ENCODE results near the gene LRP6. TPM values are rescaled to one million over a fixed set of nuclear protein-coding genes. Genes with fewer than 3 reads are reported as not detected.

LRP6 gene
- total RNA-seq, 1 experiment from 2014 or later: 13.8 TPM

DNA sequence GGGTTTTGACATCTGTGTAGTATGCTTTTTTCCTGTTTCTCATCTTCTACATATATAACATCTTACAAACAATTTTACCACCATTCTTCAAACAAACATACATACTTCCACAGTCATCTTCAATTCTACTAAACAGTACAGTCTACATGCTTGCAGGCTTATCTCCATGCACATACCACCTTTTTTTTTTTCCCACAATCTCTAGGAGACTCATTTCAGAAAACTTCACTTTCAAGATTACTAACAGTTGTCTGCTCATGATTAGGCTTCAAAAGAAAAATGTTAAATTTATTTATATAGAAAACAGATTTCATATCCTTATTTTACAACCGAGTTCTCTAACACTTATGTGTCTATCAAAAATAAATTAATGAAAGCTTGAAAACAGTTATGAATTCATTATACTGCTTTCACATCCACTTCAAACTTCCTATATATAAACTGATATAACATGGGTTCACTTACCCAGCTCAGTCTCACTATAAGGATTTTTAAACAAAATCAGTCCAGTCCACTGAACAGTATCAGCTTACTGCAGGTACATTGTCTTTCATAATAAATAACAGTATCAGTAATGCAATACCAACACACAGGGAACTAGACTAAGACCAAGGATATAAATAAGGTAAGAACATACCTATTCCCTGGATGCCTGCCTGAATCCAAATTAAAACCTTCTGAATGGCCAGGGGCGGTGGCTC, 42.5 kb downstream of the LRP6 start:
- DNase-seq (ENCODE audit: low spot score): no peak
- in situ Hi-C loops (cut with HindIII; ENCODE audit: low sequenced_read_pairs): no loop called here

DNA sequence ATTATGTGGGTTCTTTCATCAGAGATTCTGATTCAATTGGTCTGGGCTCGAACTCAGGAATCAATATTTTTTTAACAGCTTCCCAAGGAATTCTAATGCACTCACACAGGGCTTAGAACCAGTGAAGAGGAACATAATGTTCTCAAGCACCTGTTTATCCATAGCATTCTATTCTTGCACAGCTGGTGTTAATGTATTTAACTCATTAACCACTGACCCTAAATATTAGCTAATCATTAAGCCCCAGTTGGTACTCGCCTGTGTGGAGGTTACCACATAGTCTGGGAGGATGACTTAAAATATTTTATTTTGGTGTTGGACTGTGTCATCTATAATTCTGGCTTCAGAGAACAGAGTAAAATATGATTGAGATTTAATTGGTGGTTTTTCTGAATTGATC, 45.3 kb downstream of the LRP6 start:
- in situ Hi-C loops (cut with HindIII; ENCODE audit: low sequenced_read_pairs): no loop called here
- no peak for DNase-seq (ENCODE audit: low spot score)

DNA sequence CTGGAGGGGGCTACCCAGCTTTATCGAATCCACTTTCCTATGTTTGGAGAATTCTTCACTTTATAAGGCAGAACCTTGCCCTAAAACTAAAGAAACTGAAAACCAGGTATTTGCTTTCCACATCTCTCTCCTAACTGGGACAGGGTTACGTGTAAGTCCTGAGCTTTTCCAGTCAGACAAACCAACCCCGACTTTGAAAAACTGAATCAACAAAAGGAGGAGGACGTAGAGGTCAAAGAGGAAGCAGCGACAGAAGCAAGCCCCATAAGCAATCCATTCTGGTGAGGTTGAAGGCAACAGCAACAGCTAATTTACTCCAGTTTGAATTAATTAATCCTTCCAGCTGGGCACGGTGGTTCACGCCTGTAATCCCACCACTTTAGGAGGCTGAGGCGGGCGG, 47.2 kb downstream of the LRP6 start:
- in situ Hi-C loops (cut with HindIII; ENCODE audit: low sequenced_read_pairs): no loop called here
- no peak for DNase-seq (ENCODE audit: low spot score)

DNA sequence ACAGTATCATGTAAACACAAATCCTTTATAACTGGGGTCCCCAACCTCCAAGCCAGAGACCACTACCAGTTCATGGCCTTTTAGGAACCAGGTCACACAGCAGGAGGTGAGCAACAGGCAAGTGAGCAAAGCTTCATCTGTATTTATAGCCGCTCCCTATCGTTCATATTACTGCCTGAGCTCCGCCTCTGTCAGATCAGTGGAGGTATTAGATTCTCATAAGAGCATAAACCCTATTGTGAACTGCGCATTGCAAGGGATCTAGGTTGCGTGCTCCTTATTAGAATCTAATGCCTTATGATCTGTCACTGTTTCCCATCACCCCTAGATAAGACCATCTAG, 49.9 kb downstream of the LRP6 start:
- no peak for DNase-seq (ENCODE audit: low spot score)
- in situ Hi-C loops (cut with HindIII; ENCODE audit: low sequenced_read_pairs): no loop called here

DNA sequence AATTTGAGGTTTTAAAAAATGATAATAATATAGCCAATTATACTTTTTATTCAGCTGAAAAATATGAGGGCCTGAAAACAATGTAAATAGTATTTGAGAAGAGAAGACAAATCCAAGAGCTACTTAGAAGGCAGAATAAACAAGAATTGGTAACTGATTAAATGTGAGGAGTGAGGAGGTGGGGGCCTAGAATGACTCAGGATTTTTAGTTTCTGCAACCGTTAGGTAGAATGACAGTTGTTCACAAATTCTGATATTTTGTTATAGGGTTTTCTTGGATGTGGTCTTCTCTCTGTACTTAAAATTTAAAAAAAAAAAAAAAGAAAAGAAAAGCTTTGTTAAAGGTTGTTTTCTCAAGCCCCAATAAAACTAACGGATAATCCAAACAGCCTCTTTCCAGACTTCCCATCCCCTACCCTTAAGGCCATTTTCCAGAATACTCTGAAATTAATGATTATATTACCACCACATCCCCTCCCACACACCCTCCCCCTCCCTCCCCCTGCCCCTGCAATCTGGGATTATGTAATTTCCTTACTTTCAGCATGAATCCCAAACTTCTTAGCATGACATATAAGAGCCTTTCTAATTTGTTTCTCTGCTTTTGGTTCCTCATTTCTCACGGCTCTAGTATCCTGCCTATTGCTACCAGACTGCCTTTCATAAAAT, 50.4 kb downstream of the LRP6 start:
- in situ Hi-C loops (cut with HindIII; ENCODE audit: low sequenced_read_pairs): no loop called here
- DNase-seq (ENCODE audit: low spot score): no peak

DNA sequence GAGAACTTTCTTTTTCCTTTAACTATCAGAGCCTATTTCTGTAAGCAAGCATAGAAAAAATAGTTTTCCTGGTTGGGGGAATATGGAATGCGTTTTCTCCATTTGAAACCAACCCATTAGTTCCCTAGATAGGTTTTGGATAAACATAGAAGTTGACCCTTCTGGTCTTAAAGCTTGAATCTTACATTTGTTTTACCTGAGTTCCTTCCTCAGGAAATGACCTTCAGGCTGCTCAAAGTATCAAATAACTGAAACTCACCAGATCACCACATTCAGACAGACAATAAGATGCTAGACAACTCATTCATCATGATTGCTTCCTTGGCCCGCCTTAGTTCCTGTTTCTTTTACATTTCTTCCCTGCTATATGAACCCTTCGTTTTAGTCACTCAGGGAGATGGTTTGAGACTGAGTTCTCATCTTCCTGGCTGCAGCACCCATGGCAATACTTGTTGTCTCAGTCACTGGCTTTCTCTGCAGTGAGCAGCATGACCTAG, 52.2 kb downstream of the LRP6 start:
- DNase-seq (ENCODE audit: low spot score): no peak
- in situ Hi-C loops (cut with HindIII; ENCODE audit: low sequenced_read_pairs): no loop called here

DNA sequence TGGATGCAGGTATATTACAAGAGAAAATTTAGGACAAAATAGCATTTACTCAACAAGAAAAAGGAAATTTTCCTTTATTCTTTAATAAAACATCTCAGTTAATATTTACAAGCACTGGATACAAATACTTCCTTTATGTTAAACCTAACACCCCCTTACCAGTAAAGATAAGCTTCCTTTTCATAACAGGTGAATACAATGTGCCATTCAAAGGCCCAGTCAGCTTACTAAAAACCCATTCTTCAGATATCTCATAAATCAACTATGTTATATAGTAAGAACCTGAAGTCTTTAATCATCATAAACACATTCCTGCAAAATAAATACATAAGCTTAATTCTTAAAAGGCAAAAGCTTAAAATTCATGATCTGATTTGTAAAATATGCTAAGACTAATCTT, 52.6 kb downstream of the LRP6 start:
- in situ Hi-C loops (cut with HindIII; ENCODE audit: low sequenced_read_pairs): no loop called here
- DNase-seq (ENCODE audit: low spot score): no peak

DNA sequence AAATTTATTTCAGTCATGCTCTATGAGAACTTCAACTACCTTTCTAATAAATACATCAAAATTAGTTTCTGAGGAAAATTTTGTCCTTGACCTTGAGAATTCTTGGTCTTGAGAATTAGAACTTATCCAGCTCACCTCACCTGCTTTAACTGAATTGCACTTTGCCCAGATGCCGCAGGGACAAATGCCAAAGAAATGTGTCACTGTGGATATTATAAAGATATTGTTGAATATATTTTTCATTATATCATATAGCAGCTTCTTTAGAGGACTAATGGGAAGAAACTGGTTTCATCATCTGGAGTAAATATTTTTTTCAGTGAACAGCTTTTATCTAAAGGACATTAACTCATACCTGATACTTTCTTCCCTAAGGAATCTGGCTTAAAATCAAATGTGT, 54.1 kb downstream of the LRP6 start:
- in situ Hi-C loops (cut with HindIII; ENCODE audit: low sequenced_read_pairs): no loop called here
- no peak for DNase-seq (ENCODE audit: low spot score)

DNA sequence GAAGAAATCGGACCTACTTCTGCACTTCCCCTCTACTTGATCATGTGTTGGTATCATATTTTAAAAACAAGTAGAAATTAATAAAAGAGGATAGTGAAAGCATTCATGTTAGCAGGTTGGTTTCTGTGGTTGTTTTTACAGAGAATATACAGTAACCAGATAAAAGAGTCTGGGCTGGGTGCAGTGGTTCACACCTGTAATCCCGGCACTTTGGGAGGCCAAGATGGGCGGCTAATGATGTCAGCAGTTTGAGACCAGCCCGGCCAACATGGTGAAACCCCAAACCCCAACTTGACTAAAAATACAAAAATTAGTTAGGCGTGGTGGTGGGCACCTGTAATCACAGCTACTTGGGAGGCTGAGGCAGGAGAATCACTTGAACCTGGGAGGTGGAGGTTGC, 55.9 kb downstream of the LRP6 start:
- in situ Hi-C loops (cut with HindIII; ENCODE audit: low sequenced_read_pairs): no loop called here
- no peak for DNase-seq (ENCODE audit: low spot score)

DNA sequence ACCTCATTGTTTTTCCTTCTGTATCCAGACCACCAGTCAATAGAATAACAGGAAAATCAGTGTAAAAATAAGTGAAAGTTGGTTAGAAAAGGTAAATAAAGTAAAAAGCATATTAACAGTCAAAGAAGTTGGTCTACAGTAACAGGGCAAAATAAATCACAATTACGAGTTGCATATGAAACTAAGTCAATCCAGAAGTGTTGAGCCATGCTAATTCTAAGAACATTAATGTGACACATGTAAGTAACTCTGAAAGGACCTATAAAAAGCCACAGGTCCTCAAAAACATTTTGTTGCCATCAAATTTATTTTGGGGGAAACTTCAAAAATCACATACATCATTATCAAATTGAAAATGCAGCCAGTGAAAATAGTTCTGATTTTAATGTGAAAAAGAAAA, 56.4 kb downstream of the LRP6 start:
- in situ Hi-C loops (cut with HindIII; ENCODE audit: low sequenced_read_pairs): no loop called here
- DNase-seq (ENCODE audit: low spot score): no peak

DNA sequence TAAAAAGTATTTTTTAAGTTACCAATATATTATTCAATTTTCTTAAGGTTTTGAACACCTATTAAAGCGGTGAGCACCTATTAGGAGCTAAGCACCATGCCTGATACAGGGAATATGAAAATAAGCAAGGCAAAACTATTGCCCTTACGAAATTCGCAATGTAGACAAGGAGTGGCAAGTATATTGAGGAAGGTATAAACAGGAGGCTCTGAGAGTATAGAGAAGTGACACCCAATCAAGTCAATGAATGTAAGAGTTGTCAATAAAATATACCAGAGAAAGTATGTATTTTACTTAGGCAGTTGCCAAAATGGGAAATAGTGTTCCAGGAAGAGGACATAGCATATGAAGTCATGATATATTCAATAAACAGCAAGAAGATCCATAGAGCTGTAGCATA, 57.2 kb downstream of the LRP6 start:
- in situ Hi-C loops (cut with HindIII; ENCODE audit: low sequenced_read_pairs): no loop called here

DNA sequence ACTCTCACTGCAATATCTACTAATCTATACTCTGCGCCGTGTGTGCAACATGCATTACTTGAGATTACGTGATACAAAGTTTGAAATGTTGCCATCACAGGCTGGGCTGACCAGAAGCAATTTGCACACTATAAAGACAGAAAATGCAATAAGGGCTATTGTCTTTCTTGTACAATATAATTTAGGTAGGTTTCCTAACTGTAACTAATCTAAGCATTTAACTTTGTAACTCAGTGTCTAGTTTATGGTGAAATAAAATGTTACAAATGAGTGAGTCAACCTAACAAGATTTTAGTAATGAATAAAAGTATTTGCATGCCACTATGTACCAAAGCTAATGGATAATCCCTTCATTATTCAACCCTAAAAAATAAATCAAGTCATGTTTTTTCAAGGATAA, 57.8 kb downstream of the LRP6 start:
- in situ Hi-C loops (cut with HindIII; ENCODE audit: low sequenced_read_pairs): no loop called here
- DNase-seq (ENCODE audit: low spot score): no peak

More for the DNA sequence above, 57.2 kb downstream of the LRP6 start:
- DNase-seq (ENCODE audit: low spot score): no peak

DNA sequence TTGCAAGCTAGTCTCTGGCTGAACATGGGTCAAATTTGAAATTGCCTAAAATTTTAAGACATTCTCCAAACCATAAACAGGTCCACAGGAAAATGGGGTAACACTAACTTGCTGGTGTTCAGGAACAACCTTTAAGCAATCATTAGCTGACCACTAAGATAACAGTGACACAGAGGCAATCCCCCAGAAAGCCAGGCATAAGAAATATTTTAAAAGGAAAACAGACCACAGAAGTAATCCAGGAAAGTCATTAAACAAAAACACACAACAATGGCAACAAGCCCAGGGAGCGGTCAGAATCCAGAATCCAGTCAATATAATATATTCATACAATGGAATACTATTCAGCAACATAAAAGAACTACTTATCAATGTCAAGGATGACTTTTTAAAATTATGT, 59.1 kb downstream of the LRP6 start:
- no peak for DNase-seq (ENCODE audit: low spot score)
- in situ Hi-C loops (cut with HindIII; ENCODE audit: low sequenced_read_pairs): no loop called here

DNA sequence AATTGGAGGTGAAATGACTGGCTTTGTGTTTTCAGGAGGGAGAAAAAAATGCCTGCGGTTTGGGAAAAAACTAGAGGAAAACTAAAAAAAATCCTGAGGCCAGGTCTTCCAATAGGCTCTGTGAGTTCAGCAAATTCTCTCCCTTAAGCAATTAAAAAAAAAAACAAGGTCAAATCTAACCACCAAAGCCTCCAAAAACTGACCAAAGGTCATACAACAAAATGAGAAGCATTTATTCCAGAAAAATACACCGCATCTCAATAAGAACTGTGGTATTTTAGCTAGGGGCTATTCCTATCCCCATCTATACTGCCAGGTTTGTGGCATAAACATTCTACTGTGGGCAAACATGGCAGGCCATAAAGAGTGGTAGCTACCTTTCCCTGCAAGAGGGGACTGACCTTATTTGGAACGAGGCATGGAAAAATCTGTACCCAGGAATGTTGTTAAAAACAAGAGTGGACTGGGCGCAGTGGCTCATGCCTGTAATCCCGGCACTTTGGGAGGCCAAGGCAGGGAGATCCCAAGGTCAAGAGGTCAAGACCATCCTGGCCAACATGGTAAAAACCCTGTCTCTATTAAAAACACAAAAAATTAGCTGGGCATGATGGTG, 60.0 kb downstream of the LRP6 start:
- in situ Hi-C loops (cut with HindIII; ENCODE audit: low sequenced_read_pairs): no loop called here
- no peak for DNase-seq (ENCODE audit: low spot score)

DNA sequence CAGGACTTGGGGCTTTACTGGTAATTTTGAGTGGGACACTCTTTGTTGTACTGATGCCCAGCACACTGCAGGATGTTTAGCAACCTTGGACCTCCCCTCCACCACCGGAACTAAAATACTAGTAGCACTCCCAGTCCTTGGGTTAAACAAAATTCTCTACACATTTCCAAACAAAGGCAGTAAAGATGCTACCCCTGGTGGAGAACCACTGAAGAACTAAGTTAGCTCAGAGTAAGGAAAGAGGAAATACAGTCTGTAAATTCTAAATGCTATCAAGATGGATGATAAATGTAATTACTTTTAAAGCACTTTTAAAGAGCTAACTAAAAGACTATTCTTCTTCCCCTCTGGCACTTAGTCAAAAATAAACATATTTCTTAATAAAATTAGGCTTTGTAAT, 64.1 kb downstream of the LRP6 start:
- DNase-seq (ENCODE audit: low spot score): no peak
- in situ Hi-C loops (cut with HindIII; ENCODE audit: low sequenced_read_pairs): no loop called here

DNA sequence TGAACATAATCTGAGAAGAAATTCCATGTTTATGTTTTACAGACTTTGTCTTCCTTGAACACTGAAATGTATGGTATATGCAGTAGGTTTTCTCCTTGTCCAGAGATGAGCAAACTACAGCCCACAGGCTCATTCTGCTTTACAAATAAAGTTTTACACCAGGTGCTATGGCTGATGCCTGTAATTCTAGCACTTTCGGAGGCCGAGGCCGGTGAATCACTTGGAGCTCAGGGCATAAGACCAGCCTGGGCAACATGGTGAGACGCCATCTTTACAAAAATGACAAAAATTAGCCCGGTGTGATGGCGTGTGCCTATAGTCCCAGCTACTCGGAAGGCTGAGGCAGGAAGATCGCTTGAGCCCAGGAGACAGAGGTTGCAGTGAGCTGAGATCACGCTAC, 64.7 kb downstream of the LRP6 start:
- in situ Hi-C loops (cut with HindIII; ENCODE audit: low sequenced_read_pairs): no loop called here
- no peak for DNase-seq (ENCODE audit: low spot score)

DNA sequence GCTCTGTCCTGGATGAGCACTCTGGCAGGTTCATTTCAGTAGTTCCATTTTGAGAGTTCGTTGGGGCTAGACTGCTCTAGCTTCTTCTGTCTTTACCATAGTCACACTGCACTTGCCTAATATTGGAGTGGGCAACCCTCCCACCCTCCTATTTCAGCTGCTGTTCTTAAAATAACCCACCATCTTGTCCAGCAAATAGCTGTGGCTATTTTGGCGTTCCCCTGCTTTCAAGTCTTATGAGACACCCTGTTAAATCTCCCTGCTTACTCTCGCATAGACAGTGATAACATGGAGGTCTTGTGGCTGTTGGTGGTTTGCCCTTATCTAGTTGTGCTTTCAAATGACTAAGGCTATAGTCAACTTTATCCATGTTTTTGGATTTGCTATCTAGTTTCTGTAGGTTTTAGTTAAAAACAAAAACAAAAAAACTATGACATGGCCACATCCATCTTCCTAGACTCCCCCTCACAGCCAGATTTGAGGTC, 65.5 kb downstream of the LRP6 start:
- in situ Hi-C loops (cut with HindIII; ENCODE audit: low sequenced_read_pairs): no loop called here
- no peak for DNase-seq (ENCODE audit: low spot score)

DNA sequence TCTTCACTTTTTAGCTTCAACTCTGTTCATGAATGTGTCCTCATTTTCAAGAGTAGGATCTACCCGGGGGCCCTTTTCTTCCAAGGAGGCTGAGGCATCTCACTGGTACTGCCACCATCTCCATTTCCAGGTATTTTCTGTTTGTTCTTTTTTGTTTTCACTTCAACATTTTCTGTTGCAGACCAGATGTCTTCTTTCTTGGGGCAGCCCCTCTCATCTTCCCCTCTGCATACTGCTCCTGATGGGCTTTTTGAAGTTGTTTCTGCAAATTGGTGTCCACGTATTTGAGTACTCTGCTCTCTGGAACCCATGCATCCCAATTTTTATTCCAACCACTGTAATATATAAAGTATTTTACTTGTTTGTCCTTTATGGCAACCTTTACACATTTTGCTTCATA, 66.5 kb downstream of the LRP6 start:
- DNase-seq (ENCODE audit: low spot score): no peak
- in situ Hi-C loops (cut with HindIII; ENCODE audit: low sequenced_read_pairs): no loop called here

DNA sequence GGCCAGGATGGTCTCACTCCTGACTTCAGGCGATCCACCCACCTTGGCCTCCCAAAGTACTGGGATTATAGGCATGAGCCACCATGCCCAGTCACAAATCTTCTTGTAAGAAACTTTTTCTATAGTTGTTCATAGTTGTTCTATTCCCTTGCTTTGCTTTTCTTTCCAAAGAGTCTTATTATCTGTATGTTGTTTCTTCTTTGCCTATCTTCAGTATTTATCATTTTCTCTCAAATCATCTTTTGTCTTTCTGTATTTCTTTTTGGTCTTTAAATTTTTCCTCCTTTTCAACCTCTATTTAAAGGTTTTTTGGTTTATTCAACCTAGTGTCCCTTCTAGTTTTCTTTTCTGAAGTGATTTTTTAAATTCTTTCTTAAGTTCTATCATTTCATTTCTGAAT, 68.7 kb downstream of the LRP6 start:
- in situ Hi-C loops (cut with HindIII; ENCODE audit: low sequenced_read_pairs): no loop called here
- no peak for DNase-seq (ENCODE audit: low spot score)

DNA sequence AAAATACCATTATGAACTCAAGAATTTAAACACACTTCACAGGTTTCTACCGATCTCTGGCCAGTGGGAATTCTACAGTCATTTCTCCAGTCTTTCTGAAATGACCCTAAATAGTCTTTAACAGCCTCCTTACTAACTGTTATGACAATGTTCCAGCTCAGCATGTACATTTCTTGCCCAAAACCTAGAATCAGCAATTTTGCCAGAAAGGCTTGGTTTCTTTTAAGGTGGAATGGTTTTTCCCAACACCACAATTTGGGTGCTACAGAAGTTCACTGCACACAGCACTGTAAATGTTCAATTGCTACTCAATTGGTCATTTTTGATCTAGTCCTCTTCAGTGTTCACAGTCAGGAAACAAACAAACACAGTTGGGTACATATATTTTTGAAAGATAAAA, 69.7 kb downstream of the LRP6 start:
- no peak for DNase-seq (ENCODE audit: low spot score)
- in situ Hi-C loops (cut with HindIII; ENCODE audit: low sequenced_read_pairs): no loop called here

DNA sequence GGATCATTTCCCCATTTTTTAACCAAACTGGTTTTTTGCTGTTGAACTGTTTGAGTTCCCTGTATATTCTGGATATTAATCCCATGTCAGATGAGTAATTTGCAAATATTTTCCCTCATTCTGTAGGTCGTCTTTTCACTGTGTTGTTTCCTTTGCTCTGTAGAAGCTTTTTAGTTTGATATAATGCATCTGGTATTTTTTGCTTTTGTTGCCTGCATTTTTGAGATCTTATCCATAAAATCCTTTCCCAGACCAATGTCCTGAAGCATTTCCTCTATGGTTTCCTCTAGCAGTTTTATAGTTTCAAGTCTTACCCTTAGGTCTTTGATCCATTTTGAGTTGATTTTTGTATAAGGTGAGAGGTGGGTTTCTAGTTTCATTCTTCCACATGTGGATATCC, 71.3 kb downstream of the LRP6 start:
- no peak for DNase-seq (ENCODE audit: low spot score)
- in situ Hi-C loops (cut with HindIII; ENCODE audit: low sequenced_read_pairs): no loop called here

All from G401 (cell line).